ENCODE data around the gene ACACB.

The ACACB gene

DNA sequence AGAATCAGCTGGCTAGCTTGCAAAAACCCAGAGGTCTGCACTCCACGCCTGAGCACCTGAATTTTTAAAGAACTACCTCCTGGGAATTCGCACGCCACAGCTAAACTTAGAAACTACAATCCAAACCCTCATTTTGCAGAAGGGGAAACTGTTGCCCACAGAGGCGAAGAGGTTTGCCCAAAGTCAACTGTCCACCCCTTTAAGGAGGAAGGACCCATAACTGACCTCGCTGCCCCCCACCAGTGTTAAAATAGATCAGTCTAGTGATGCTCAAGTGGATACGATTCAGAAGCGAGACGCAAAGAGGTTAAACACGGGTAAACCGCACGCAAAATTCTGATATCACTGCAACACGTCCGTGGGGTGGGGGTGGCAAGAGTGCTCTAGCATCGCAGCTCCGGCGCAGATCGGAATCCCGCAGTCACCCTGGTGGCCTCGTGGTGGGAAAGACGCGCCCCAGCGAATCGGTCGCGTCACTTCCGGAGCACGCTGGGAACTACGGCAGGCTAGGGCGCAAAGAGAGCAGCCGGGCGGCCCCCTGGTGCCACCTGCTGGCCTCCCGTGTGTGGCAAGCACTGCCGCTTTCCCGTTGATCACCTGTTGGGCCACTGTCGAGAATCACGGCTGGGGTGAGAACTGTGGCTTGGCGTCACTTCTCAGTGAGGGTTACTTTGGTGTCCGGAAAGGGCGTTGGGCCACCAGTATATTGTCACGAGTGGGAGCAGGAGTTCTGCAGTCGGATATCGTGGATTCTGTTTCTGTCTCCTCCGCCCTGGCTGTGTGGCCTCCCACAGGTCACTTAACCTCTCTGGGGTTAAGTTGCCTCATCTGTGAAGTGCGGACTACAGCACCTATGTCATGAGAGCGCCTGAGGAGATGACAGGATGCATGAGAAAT, 23.1 kb upstream of the ACACB start, which contains the start of gene ALKBH2:
Gene ALKBH2, minus strand, starts transcription at position 451 of the 897 bp plus-strand sequence. CDS start 686 bp downstream, outside the sequence.
- Histone ChIP-seq H3K4me3 (ENCODE audit: low read depth in 1 of 2, low read length in 2 of 2) (peak within 1 kb of the TSS; percentile 47 to 85), H3K4me1 (ENCODE audit: insufficient read depth, low read length) (peaks cover 22% of the 10 kb centered on the region), H3K9ac (ENCODE audit: low read length) (peak within 1 kb of the TSS; percentile 45), H3K9me3 (ENCODE audit: low read length) (no peaks in the 10 kb centered on the region), H3K27me3 (ENCODE audit: control insufficient read depth in 1 of 2, insufficient read depth in 2 of 2, low read length in 2 of 2) (no peaks in the 10 kb centered on the region), H3K36me3 (ENCODE audit: insufficient read depth, low read length) (peaks cover 16% of the 10 kb centered on the region), H3K27ac (ENCODE audit: low read depth, low read length) (peak within 1 kb of the TSS; percentile 69)

DNA sequence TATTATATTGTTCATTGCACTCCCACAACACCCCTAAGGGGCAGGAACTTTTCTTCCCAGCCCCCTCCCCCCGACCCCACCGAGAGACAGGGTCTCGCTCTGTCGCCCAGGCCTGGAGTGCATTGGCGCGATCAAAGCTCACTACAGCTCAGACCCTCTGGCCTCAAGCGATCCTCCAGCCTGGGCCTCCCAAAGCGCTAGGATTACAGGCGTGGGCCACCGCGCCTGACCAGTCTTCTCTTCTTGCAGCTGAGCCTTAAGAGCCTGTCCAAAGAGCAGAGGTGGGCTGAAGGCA, 19.3 kb upstream of the ACACB start:
- Histone ChIP-seq H3K27ac (ENCODE audit: low read depth, low read length) (no peak overlapping the region), H3K27me3 (ENCODE audit: control insufficient read depth in 1 of 2, insufficient read depth in 2 of 2, low read length in 2 of 2) (no peaks in the 10 kb centered on the region), H3K4me1 (ENCODE audit: insufficient read depth, low read length) (peaks cover 36% of the 10 kb centered on the region), H3K36me3 (ENCODE audit: insufficient read depth, low read length) (peaks cover 20% of the 10 kb centered on the region), H3K9me3 (ENCODE audit: low read length) (no peaks in the 10 kb centered on the region), H3K9ac (ENCODE audit: low read length) (no peak overlapping the region), H3K4me3 (ENCODE audit: low read depth in 1 of 2, low read length in 2 of 2) (no peak overlapping the region)

DNA sequence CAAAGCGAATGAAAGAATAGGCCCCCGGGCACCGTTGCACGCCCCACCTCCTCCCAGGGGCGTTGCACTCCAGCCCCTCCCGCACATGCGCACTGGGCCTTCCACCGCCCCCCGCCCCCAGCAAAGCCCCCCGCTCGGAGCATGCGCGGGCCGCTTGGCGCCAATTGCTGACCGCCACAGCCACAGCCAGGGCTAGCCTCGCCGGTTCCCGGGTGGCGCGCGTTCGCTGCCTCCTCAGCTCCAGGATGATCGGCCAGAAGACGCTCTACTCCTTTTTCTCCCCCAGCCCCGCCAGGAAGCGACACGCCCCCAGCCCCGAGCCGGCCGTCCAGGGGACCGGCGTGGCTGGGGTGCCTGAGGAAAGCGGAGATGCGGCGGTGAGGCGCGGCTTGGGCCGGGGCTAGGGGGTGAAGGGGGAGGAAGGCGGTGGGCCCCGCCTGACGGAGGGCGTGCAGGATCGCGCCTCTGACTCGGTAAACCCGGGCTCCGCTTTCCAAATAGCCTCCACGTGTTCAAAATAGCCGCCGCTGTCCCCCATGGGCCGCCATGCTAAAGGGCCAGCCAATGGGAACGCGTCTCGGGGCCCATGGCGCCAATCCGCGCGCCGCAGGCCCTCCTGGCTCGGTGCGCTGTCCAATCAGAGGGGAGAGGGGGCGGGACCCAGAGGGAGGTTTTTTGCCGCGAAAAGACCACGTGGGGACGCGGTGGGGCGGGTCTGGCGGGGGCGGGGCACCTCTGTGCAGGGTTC, 18.8 kb upstream of the ACACB start, which contains the start of gene UNG:
Gene UNG, plus strand, starts transcription at position 163 of the 748 bp plus-strand sequence. Its CDS starts 83 bp downstream, at position 246.
- H3K36me3 ChIP-seq (ENCODE audit: insufficient read depth, low read length), result peaks cover 26% of the 10 kb centered on the region
- peak within 1 kb of the TSS; percentile 95 for H3K27ac ChIP-seq (ENCODE audit: low read depth, low read length)
- no peaks in the 10 kb centered on the region for H3K9me3 ChIP-seq (ENCODE audit: low read length)
- peaks cover 31% of the 10 kb centered on the region for H3K4me1 ChIP-seq (ENCODE audit: insufficient read depth, low read length)
- no peaks in the 10 kb centered on the region for H3K27me3 ChIP-seq (ENCODE audit: control insufficient read depth in 1 of 2, insufficient read depth in 2 of 2, low read length in 2 of 2)
- H3K9ac ChIP-seq (ENCODE audit: low read length), result peak within 1 kb of the TSS; percentile 57
- peak within 1 kb of the TSS; percentile 58 to 77 for H3K4me3 ChIP-seq (ENCODE audit: low read depth in 1 of 2, low read length in 2 of 2)

DNA sequence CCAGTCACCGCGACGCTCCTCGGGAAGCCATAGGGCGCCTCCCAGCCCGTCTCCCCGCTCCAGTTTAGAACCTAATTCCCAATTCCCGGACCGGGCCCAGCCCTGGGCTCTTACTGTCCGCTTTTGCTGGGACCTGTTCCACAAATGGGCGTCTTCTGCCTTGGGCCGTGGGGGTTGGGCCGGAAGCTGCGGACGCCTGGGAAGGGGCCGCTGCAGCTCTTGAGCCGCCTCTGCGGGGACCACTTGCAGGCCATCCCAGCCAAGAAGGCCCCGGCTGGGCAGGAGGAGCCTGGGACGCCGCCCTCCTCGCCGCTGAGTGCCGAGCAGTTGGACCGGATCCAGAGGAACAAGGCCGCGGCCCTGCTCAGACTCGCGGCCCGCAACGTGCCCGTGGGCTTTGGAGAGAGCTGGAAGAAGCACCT, 18.2 kb upstream of the ACACB start:
- no peaks in the 10 kb centered on the region for H3K9me3 ChIP-seq (ENCODE audit: low read length)
- H3K4me3 ChIP-seq (ENCODE audit: low read depth in 1 of 2, low read length in 2 of 2), result peak overlapping the region; percentile 58 to 77
- no peaks in the 10 kb centered on the region for H3K27me3 ChIP-seq (ENCODE audit: control insufficient read depth in 1 of 2, insufficient read depth in 2 of 2, low read length in 2 of 2)
- peak overlapping the region; percentile 95 for H3K27ac ChIP-seq (ENCODE audit: low read depth, low read length)
- peaks cover 26% of the 10 kb centered on the region for H3K4me1 ChIP-seq (ENCODE audit: insufficient read depth, low read length)
- H3K9ac ChIP-seq (ENCODE audit: low read length), result peak overlapping the region; percentile 57
- peaks cover 31% of the 10 kb centered on the region for H3K36me3 ChIP-seq (ENCODE audit: insufficient read depth, low read length)

DNA sequence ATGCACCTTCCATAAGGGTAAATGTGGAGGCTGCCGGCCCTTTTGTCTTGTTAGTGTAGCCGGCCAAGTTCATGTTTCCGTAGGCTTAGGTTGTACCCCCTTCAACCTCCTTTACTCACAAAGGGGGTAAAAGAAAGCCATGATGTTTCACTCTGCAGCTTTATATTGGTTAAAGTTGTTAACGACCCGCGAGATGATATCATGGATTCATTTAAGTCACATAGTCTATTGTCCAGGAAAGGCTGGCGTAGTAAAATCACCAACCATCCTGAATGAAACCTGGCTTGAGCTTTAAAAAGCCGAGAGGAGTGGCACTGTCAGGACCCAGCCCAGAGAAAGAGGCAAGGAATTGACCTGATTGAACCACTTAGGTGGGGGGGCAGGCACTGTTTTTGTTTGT, 17.7 kb upstream of the ACACB start:
- peaks cover 26% of the 10 kb centered on the region for H3K4me1 ChIP-seq (ENCODE audit: insufficient read depth, low read length)
- H3K27ac ChIP-seq (ENCODE audit: low read depth, low read length), result peak overlapping the region; percentile 95

DNA sequence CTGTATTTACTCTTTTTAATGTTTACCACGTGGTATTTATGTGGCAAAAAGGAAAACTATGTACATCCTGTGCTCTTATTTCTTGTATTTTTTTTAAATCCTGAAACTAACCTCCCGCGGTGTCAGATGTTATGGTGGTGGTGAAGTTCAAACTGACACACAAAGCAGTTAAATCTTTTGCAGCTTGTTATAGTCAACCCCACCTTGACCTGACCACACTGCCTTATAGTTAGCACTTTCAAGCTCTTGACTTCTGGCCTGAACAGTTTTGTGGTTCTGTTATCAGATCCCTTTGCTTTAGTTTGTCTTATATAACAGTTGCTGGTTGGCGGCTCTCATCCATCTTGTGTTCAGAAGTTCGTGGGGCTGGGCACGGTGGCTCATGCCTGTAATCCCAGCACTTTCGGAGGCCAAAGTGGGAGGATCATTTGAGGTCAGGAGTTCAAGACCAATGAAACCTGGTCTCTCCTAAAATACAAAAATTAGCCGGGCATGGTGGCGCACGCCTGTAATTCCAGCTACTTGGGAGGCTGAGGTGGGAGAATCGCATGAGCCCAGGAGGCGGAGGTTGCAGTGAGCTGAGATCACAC, 16.9 kb upstream of the ACACB start:
- Histone ChIP-seq H3K9ac (ENCODE audit: low read length) (peak overlapping the region; percentile 57), H3K9me3 (ENCODE audit: low read length) (no peaks in the 10 kb centered on the region), H3K27me3 (ENCODE audit: control insufficient read depth in 1 of 2, insufficient read depth in 2 of 2, low read length in 2 of 2) (no peaks in the 10 kb centered on the region), H3K4me3 (ENCODE audit: low read depth in 1 of 2, low read length in 2 of 2) (peak overlapping the region in 1 of 2 donors; percentile 58), H3K36me3 (ENCODE audit: insufficient read depth, low read length) (peaks cover 43% of the 10 kb centered on the region), H3K4me1 (ENCODE audit: insufficient read depth, low read length) (peaks cover 26% of the 10 kb centered on the region), H3K27ac (ENCODE audit: low read depth, low read length) (peak overlapping the region; percentile 55)

More for the DNA sequence above, 17.7 kb upstream of the ACACB start:
- peak overlapping the region; percentile 58 to 77 for H3K4me3 ChIP-seq (ENCODE audit: low read depth in 1 of 2, low read length in 2 of 2)
- H3K9me3 ChIP-seq (ENCODE audit: low read length), result no peaks in the 10 kb centered on the region
- no peaks in the 10 kb centered on the region for H3K27me3 ChIP-seq (ENCODE audit: control insufficient read depth in 1 of 2, insufficient read depth in 2 of 2, low read length in 2 of 2)
- peak overlapping the region; percentile 57 for H3K9ac ChIP-seq (ENCODE audit: low read length)
- peaks cover 36% of the 10 kb centered on the region for H3K36me3 ChIP-seq (ENCODE audit: insufficient read depth, low read length)

DNA sequence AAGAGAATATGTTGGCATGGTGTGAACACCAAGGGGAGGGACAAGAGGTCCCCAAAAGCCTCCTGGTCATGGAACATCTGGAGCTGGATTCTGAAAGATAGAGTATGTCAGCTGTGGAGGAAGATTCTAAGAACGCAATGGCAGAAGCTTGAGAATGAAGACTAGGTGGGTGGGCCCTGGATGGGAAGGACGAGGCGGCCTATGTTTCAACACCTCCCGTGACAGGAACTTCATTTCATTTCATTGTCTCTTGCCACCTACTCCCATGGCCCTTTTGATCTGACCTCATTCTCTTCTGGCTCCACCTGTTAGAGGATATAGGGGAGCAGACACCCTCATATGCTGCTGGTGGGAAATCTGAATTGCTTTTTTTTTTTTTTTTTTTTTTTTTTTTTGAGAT, 15.6 kb upstream of the ACACB start:
- no peak overlapping the region for H3K9ac ChIP-seq (ENCODE audit: low read length)
- no peaks in the 10 kb centered on the region for H3K27me3 ChIP-seq (ENCODE audit: control insufficient read depth in 1 of 2, insufficient read depth in 2 of 2, low read length in 2 of 2)
- H3K4me1 ChIP-seq (ENCODE audit: insufficient read depth, low read length), result peaks cover 26% of the 10 kb centered on the region
- H3K9me3 ChIP-seq (ENCODE audit: low read length), result no peaks in the 10 kb centered on the region
- H3K4me3 ChIP-seq (ENCODE audit: low read depth in 1 of 2, low read length in 2 of 2), result no peak overlapping the region
- no peak overlapping the region for H3K27ac ChIP-seq (ENCODE audit: low read depth, low read length)
- H3K36me3 ChIP-seq (ENCODE audit: insufficient read depth, low read length), result peaks cover 55% of the 10 kb centered on the region

DNA sequence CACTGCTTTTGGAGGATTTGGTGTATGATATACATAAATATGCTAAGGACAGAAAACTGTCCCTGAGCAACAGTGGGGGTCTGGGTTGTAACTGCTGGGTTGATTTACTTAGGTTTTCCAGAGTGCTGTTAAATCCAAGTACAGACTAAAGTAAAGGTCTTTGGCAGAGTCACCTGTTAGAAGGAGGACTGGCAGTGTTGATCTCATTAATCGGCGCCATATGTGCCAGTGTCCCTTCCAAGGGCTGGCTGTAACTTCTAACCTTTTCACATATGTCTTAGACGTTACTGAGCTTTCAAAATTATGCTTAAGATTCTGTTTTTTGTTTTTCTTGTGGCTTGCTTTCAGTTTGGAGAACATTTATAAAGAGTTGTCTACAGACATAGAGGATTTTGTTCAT, 13.9 kb upstream of the ACACB start:
- Histone ChIP-seq H3K9ac (ENCODE audit: low read length) (no peak overlapping the region), H3K4me1 (ENCODE audit: insufficient read depth, low read length) (peaks cover 21% of the 10 kb centered on the region), H3K27ac (ENCODE audit: low read depth, low read length) (no peak overlapping the region), H3K36me3 (ENCODE audit: insufficient read depth, low read length) (peaks cover 69% of the 10 kb centered on the region), H3K4me3 (ENCODE audit: low read depth in 1 of 2, low read length in 2 of 2) (no peak overlapping the region), H3K27me3 (ENCODE audit: control insufficient read depth in 1 of 2, insufficient read depth in 2 of 2, low read length in 2 of 2) (no peaks in the 10 kb centered on the region), H3K9me3 (ENCODE audit: low read length) (no peaks in the 10 kb centered on the region)

DNA sequence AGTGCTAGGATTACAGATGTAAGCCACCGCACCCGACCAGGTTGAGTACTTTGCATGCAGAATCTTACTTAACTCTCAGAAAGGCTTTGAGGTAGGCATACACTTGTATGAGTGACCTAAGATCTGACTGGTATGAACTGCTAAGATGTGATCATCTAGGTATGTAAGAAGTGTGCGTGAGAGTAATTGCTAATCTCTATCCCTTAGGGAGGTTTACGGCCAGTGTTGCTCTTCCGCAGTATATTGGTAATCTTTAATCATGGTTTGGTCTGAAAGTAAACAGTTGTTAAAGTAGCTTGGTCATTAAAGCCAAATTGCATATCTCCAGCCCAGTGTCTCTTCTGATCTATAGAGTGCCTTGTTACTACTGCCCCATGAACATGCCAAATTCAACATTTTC, 11.2 kb upstream of the ACACB start:
- Histone ChIP-seq H3K4me3 (ENCODE audit: low read depth in 1 of 2, low read length in 2 of 2) (no peak overlapping the region), H3K9me3 (ENCODE audit: low read length) (no peaks in the 10 kb centered on the region), H3K9ac (ENCODE audit: low read length) (no peak overlapping the region), H3K27me3 (ENCODE audit: control insufficient read depth in 1 of 2, insufficient read depth in 2 of 2, low read length in 2 of 2) (no peaks in the 10 kb centered on the region), H3K36me3 (ENCODE audit: insufficient read depth, low read length) (peaks cover 74% of the 10 kb centered on the region), H3K27ac (ENCODE audit: low read depth, low read length) (no peak overlapping the region), H3K4me1 (ENCODE audit: insufficient read depth, low read length) (peaks cover 11% of the 10 kb centered on the region)

DNA sequence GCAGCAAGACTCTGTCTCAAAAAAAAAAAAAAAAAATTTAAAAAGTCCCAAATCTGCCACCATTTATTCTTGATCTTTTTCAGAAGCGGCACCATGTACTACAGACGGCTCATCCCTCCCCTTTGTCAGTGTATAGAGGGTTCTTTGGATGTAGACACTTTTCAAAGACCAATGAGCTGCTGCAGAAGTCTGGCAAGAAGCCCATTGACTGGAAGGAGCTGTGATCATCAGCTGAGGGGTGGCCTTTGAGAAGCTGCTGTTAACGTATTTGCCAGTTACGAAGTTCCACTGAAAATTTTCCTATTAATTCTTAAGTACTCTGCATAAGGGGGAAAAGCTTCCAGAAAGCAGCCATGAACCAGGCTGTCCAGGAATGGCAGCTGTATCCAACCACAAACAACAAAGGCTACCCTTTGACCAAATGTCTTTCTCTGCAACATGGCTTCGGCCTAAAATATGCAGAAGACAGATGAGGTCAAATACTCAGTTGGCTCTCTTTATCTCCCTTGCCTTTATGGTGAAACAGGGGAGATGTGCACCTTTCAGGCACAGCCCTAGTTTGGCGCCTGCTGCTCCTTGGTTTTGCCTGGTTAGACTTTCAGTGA, 6.5 kb upstream of the ACACB start:
- H3K4me1 ChIP-seq (ENCODE audit: insufficient read depth, low read length), result peaks cover 35% of the 10 kb centered on the region
- H3K9me3 ChIP-seq (ENCODE audit: low read length), result no peaks in the 10 kb centered on the region
- H3K27ac ChIP-seq (ENCODE audit: low read depth, low read length), result peak overlapping the region; percentile 96
- H3K36me3 ChIP-seq (ENCODE audit: insufficient read depth, low read length), result peaks cover 31% of the 10 kb centered on the region
- no peaks in the 10 kb centered on the region for H3K27me3 ChIP-seq (ENCODE audit: control insufficient read depth in 1 of 2, insufficient read depth in 2 of 2, low read length in 2 of 2)
- no peak overlapping the region for H3K4me3 ChIP-seq (ENCODE audit: low read depth in 1 of 2, low read length in 2 of 2)
- H3K9ac ChIP-seq (ENCODE audit: low read length), result no peak overlapping the region

DNA sequence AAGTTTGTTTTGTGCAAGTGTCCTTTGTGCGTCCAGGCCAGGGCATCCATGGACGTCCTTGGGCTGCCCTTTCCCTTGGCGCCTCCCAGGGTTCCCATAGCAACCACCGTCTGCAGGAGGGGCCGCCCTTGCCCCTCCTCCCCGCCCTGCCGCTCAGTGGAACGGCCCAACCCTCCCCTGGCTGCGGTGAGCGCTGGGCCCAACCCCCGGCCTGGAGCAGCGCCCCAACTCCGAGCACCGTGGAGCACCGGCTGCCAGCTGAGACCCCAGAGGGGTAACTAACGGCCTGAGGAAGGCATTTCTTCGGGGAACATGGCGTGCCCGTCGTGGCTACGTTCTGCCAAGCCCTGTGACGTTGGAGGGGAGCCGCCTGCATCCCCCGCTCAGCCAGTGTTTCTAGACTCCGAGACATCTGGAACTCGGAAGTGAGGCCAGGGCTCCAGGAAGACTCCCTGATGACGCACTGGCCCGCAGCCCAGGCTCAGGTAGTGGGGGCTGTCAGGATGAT, 5.3 kb upstream of the ACACB start:
- Histone ChIP-seq H3K9ac (ENCODE audit: low read length) (peak overlapping the region; percentile 81), H3K4me3 (ENCODE audit: low read depth in 1 of 2, low read length in 2 of 2) (peak overlapping the region; percentile 45 to 73), H3K9me3 (ENCODE audit: low read length) (no peaks in the 10 kb centered on the region), H3K27ac (ENCODE audit: low read depth, low read length) (peak overlapping the region; percentile 96), H3K4me1 (ENCODE audit: insufficient read depth, low read length) (peaks cover 47% of the 10 kb centered on the region), H3K36me3 (ENCODE audit: insufficient read depth, low read length) (peaks cover 19% of the 10 kb centered on the region), H3K27me3 (ENCODE audit: control insufficient read depth in 1 of 2, insufficient read depth in 2 of 2, low read length in 2 of 2) (no peaks in the 10 kb centered on the region)
